KBM-7 (cell line): ENCODE results near the gene ATP10A.
A peak's percentile ranks its signal among the peaks of the same experiment; 100 is the strongest.
"Not testable (repeated sequence)": the region's sequence is repeated elsewhere in the genome, so short reads cannot be mapped to it uniquely, and the experiment has no call there.

Experiments used
- DNase-seq: peaks from one replicate; pipeline ENCODE4 v3.0.0-alpha.2; 2015
- in situ Hi-C: fragments of 300-500 bp; cut with MboI; formaldehyde crosslinking; loops from 2 replicates; pipeline ENCODE4 v1.14.3; 2020; ENCODE audit warnings: low sequenced_read_pairs, low pct_unique_long_range_greater_than_20kb, mixed read lengths

Gene ATP10A

GRCh38 chr15:25886498-25887140 lies 23.5 kb upstream of the ATP10A start:
- DNase-seq, result no peak
- in situ Hi-C loops, result no loop called here

- in situ Hi-C loops, result no loop called here
- DNase-seq, result no peak
Measured at GRCh38 chr15:25884370-25884769, 21.2 kb upstream of the ATP10A start.

GRCh38 chr15:25883463-25884259 lies 20.5 kb upstream of the ATP10A start:
- DNase-seq, result no peak

GRCh38 chr15:25882466-25882865 lies 19.3 kb upstream of the ATP10A start:
- DNase-seq, result no peak
- in situ Hi-C loops, result no loop called here

More at GRCh38 chr15:25883463-25884259, 20.5 kb upstream of the ATP10A start:
- in situ Hi-C loops, result no loop called here

GRCh38 chr15:25880877-25881276 lies 17.8 kb upstream of the ATP10A start:
- DNase-seq, in situ Hi-C loops: not testable (repeated sequence)

GRCh38 chr15:25880411-25880810 lies 17.3 kb upstream of the ATP10A start:
- in situ Hi-C loops, result no loop called here
- DNase-seq, result no peak

GRCh38 chr15:25879438-25879837 lies 16.3 kb upstream of the ATP10A start:
- no peak for DNase-seq
- in situ Hi-C loops, result no loop called here

- DNase-seq, result no peak
- in situ Hi-C loops, result no loop called here
Measured at GRCh38 chr15:25877681-25878080, 14.6 kb upstream of the ATP10A start.

- in situ Hi-C loops, result no loop called here
- DNase-seq, result no peak
Measured at GRCh38 chr15:25876231-25877140, 13.4 kb upstream of the ATP10A start.

GRCh38 chr15:25875566-25875965 lies 12.4 kb upstream of the ATP10A start:
- in situ Hi-C loops, result no loop called here

GRCh38 chr15:25874379-25874778 lies 11.3 kb upstream of the ATP10A start:
- no peak for DNase-seq
- in situ Hi-C loops, result no loop called here

More at GRCh38 chr15:25875566-25875965, 12.4 kb upstream of the ATP10A start:
- DNase-seq, result no peak

- in situ Hi-C loops, result no loop called here
- no peak for DNase-seq
Measured at GRCh38 chr15:25871403-25871802, 8.3 kb upstream of the ATP10A start.

GRCh38 chr15:25870938-25871337 lies 7.8 kb upstream of the ATP10A start:
- in situ Hi-C loops, result no loop called here
- no peak for DNase-seq

GRCh38 chr15:25869701-25870100 lies 6.6 kb upstream of the ATP10A start:
- in situ Hi-C loops, result no loop called here
- DNase-seq, result peak; percentile 49

- in situ Hi-C loops, result no loop called here
- no peak for DNase-seq
Measured at GRCh38 chr15:25866874-25867273, 3.7 kb upstream of the ATP10A start.

GRCh38 chr15:25866251-25866650 lies 3.1 kb upstream of the ATP10A start:
- DNase-seq, result no peak
- in situ Hi-C loops, result no loop called here

- no peak for DNase-seq
- in situ Hi-C loops, result no loop called here
Measured at GRCh38 chr15:25864966-25865365, 1.8 kb upstream of the ATP10A start.

GRCh38 chr15:25863968-25864580 lies 947 bp upstream of the ATP10A start:
- in situ Hi-C loops, result no loop called here
- DNase-seq, result no peak

- in situ Hi-C loops, result no loop called here
- peak; percentile 41 for DNase-seq
Measured at GRCh38 chr15:25862472-25863110, 536 bp downstream of the ATP10A start.
